Measurements from ENCODE around the gene CDKN1C. TPM values are rescaled to one million over a fixed set of nuclear protein-coding genes. Genes with fewer than 3 reads are reported as not detected.

The CDKN1C gene
- total and polyA plus RNA-seq, 2 of the 8 experiments (the other 6 are each of a cell fraction or from before 2014, with no cell fraction given), result 12.8 to 14.1 TPM

DNA sequence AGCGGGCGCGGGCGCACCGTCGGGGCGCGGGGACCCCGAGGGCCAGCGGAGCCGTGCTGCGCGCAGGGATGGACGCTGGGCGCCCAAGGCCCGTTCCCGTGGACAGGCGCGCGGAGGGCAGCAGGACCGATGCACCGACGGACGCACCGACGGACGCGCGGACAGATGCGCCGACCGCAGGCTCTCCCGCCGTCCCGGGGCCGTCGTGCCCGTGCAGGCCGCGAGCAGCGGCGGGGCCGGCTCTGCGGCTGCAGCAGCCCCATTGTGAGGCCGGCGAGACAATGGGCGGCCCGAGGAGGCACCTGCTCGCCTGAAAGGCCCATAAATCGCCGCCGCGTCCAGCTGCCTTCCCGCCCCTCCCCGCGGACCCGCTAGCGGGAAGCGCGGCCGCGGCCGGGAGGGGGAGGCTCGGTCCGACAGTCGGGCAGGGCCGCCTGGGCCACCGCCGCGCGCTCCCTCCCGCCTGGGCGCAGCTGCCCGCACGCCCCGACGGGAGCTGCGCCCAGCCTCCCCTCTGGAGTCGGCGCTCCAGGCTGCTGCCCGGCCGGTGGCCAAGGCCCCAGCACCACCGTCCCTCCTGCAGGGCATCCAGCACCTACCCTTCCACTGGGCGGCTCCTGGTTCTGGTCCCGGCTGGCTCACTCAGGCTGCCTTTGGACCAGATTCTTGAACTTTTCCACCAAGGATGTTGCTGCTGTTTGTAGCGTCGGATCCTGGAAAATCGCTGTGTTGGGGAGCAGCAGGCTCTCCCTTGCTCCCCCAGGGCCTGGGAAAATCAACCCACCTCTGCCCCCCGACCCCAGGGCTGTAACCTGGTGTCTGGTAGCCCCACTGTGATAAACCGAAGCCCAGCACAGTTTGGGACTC is 15.8 kb downstream of the CDKN1C start:
- peak overlapping the region in 1 of 4 experiments; percentile 37; a peak in 2 of 8 replicates for H3K4me3 ChIP-seq (ENCODE audit: extremely low read depth in 1 of 4, insufficient read depth in 2 of 4, low read depth in 3 of 4, low read length in 4 of 4)
- ChIA-PET CTCF (ENCODE audit: partially characterized antibody) (interaction anchor here (1.0 to 2.3 kb wide), 4 partner anchors 9 to 338 kb away, joined by 3 to 10 read pairs (median 5); no protein-coding TSS in a partner anchor), POLR2A (ENCODE audit: partially characterized antibody) (interaction anchor here (1.0 to 1.9 kb wide), 3 partner anchors 9 to 82 kb away, joined by 3 to 5 read pairs (median 4); no protein-coding TSS in a partner anchor)
- FAIRE-seq (no peak), DNase-seq (ENCODE audit: low read depth in 1 of 2, low spot score in 2 of 2) (no peak)
- H3K14ac ChIP-seq (ENCODE audit: insufficient read length), result no peak overlapping the region
- no peaks in the 10 kb centered on the region for H4K20me1 ChIP-seq (replicated peaks in 1 of 2; ENCODE audit: control insufficient read depth in 1 of 2, insufficient read depth in 2 of 2, low read length in 2 of 2)
- no peak overlapping the region for H4K5ac ChIP-seq (ENCODE audit: insufficient read length, low read depth, low read length)
- no peak overlapping the region for H2AFZ ChIP-seq (ENCODE audit: low read length)
- H3K9me3 ChIP-seq (ENCODE audit: insufficient read depth in 2 of 2, low read depth in 1 of 2, low read length in 1 of 2), result peaks cover 8 to 10% of the 10 kb centered on the region in 2 experiments; a peak in 2 of 4 replicates
- no peak overlapping the region for H2AK5ac ChIP-seq (ENCODE audit: low read depth, low read length)
- no peak overlapping the region for H2BK120ac ChIP-seq (replicated peaks; ENCODE audit: low read depth, low read length)
- H3K18ac ChIP-seq (ENCODE audit: extremely low read depth, low read length), result peak overlapping the region; percentile 78
- H4K8ac ChIP-seq (ENCODE audit: extremely low read depth, insufficient read depth, low read length), result peak overlapping the region; percentile 94
- peak overlapping the region; percentile 59 to 67 for H3K4me2 ChIP-seq (ENCODE audit: insufficient read depth in 1 of 2, low read depth in 2 of 2, low read length in 2 of 2)
- H2BK5ac ChIP-seq (ENCODE audit: low read depth, low read length), result no peak overlapping the region
- peaks cover 4 to 30% (median 16%) of the 10 kb centered on the region in 4 experiments; a peak in 6 of 7 replicates for H3K4me1 ChIP-seq (replicated peaks in 1 of 4; ENCODE audit: control insufficient read depth in 3 of 4, insufficient read depth in 4 of 4, low read length in 3 of 4)
- peaks cover 2% of the 10 kb centered on the region; the same call in 1 of the 2 replicates for H3K23me2 ChIP-seq (ENCODE audit: low read depth, low read length)
- no peak overlapping the region for H4K91ac ChIP-seq (replicated peaks; ENCODE audit: insufficient read length, low read length)
- no peaks in the 10 kb centered on the region for H3K79me1 ChIP-seq (ENCODE audit: low read depth, low read length)
- no peak overlapping the region for H3K23ac ChIP-seq (ENCODE audit: insufficient read length)
- no peak overlapping the region for H2BK15ac ChIP-seq (ENCODE audit: low read length)
- H2BK12ac ChIP-seq (ENCODE audit: low read depth, low read length), result peak overlapping the region; percentile 17; the same call in 1 of the 2 replicates
- TF ChIP-seq GABPA (IDR thresholded peaks at IDR 0.05; ENCODE audit: borderline replicate concordance, insufficient read depth, low read length) (peak; percentile 73; the same call in 1 of the 2 replicates), BACH1 (IDR thresholded peaks at IDR 0.05; ENCODE audit: low read length) (no peak), EZH2 (IDR thresholded peaks at IDR 0.05; ENCODE audit: low read depth, low read length, severe bottlenecking) (peak; percentile 66), SUZ12 (IDR thresholded peaks at IDR 0.05; ENCODE audit: low read length) (peak; percentile 88), RNF2 (IDR thresholded peaks at IDR 0.05; ENCODE audit: borderline replicate concordance, low read depth, low read length, missing control alignments, poor library complexity, severe bottlenecking) (peak; percentile 10), SAP30 (IDR thresholded peaks at IDR 0.05; ENCODE audit: insufficient read depth, insufficient replicate concordance, low read length) (no peak), FOSL1 (IDR thresholded peaks at IDR 0.05; ENCODE audit: insufficient read depth, low read depth, low read length) (no peak)
- TF ChIP-seq, protein P1, sequence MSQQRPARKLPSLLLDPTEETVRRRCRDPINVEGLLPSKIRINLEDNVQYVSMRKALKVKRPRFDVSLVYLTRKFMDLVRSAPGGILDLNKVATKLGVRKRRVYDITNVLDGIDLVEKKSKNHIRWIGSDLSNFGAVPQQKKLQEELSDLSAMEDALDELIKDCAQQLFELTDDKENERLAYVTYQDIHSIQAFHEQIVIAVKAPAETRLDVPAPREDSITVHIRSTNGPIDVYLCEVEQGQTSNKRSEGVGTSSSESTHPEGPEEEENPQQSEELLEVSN (IDR thresholded peaks at IDR 0.05), result peak; percentile 28; the same call in 1 of the 2 replicates
- WGBS, 2 experiments (ENCODE audit: extremely low coverage in 1 of 2, insufficient coverage in 1 of 2, insufficient read length in 1 of 2, insufficient replicate concordance in 2 of 2, low coverage in 1 of 2, low lambda C conversion rate in 2 of 2, missing lambda C conversion rate in 1 of 2), result 15% methylated on average over 52 of the region's 90 CpGs; no CpG with 5 or more reads in 1 of the 2 experiments
- H3K9ac ChIP-seq (replicated peaks in 1 of 4; ENCODE audit: extremely low read depth in 1 of 4, low read depth in 3 of 4, low read length in 3 of 4), result no peak overlapping the region
- H2BK20ac ChIP-seq (ENCODE audit: low read length), result no peak overlapping the region
- no peaks in the 10 kb centered on the region for H3K79me2 ChIP-seq (ENCODE audit: control insufficient read depth in 1 of 2, insufficient read depth in 2 of 2, low read length in 2 of 2)
- H3K4ac ChIP-seq (replicated peaks; ENCODE audit: insufficient read length, low read depth, low read length), result no peak overlapping the region
- H3K56ac ChIP-seq (replicated peaks; ENCODE audit: insufficient read length, low read depth, low read length), result no peak overlapping the region
- H3K27ac ChIP-seq (ENCODE audit: low read depth, low read length), result no peak overlapping the region
- peaks cover 41 to 83% (median 69%) of the 10 kb centered on the region in 4 experiments for H3K27me3 ChIP-seq (replicated peaks in 1 of 4; ENCODE audit: control insufficient read depth in 3 of 4, extremely low read depth in 1 of 4, insufficient read depth in 3 of 4, low read length in 3 of 4)
- H3K36me3 ChIP-seq (ENCODE audit: control insufficient read depth in 2 of 4, insufficient read depth in 4 of 4, low read length in 3 of 4), result peaks cover 0 to 4% (median 0%) of the 10 kb centered on the region in 4 experiments; a peak in 1 of 8 replicates

Data from H1 (cell line).